GM20431 (cell line): ENCODE results near the gene TAGLN.
"Not testable (repeated sequence)": the region's sequence is repeated elsewhere in the genome, so short reads cannot be mapped to it uniquely, and the experiment has no call there.

ENCODE experiments used
- in situ Hi-C: fragments of 300-500 bp; cut with MseI, MboI; formaldehyde crosslinking; loops from one replicate; pipeline ENCODE4 v1.15.0; 2020; ENCODE audit warnings: low sequenced_read_pairs; ENCODE audit not compliant: unreplicated experiment

Gene TAGLN

GRCh38 chr11:117180020-117180419, 19.1 kb upstream of the TAGLN start:
- in situ Hi-C loops: no loop called here

- in situ Hi-C loops: no loop called here
Measured at GRCh38 chr11:117180661-117181585, 18.2 kb upstream of the TAGLN start.

- in situ Hi-C loops: no loop called here
Measured at GRCh38 chr11:117181586-117182550, 17.3 kb upstream of the TAGLN start.

- in situ Hi-C loops: no loop called here
Measured at GRCh38 chr11:117182551-117182935, 16.6 kb upstream of the TAGLN start.

GRCh38 chr11:117183178-117183577, 16.0 kb upstream of the TAGLN start:
- in situ Hi-C loops: not testable (repeated sequence)

- in situ Hi-C loops: no loop called here
Measured at GRCh38 chr11:117183724-117184349, 15.3 kb upstream of the TAGLN start.

GRCh38 chr11:117185736-117186430, 13.3 kb upstream of the TAGLN start:
- in situ Hi-C loops: no loop called here

GRCh38 chr11:117186431-117186761, 12.8 kb upstream of the TAGLN start:
- in situ Hi-C loops: no loop called here

- in situ Hi-C loops: no loop called here
Measured at GRCh38 chr11:117187007-117187406, 12.2 kb upstream of the TAGLN start.

- in situ Hi-C loops: no loop called here
Measured at GRCh38 chr11:117187428-117187798, 11.8 kb upstream of the TAGLN start.

GRCh38 chr11:117187799-117188481, 11.2 kb upstream of the TAGLN start:
- in situ Hi-C loops: no loop called here

GRCh38 chr11:117188620-117189081, 10.5 kb upstream of the TAGLN start:
- in situ Hi-C loops: no loop called here

- in situ Hi-C loops: no loop called here
Measured at GRCh38 chr11:117189191-117189940, 9.8 kb upstream of the TAGLN start.

- in situ Hi-C loops: no loop called here
Measured at GRCh38 chr11:117189941-117190544, 9.1 kb upstream of the TAGLN start.

- in situ Hi-C loops: no loop called here
Measured at GRCh38 chr11:117191680-117192400, 7.3 kb upstream of the TAGLN start.

GRCh38 chr11:117192401-117192875, 6.7 kb upstream of the TAGLN start:
- in situ Hi-C loops: no loop called here
